Mucosa of descending colon (tissue), 3 donors: ENCODE results near the gene OVCH1. TPM values are rescaled to one million over a fixed set of nuclear protein-coding genes. Genes with fewer than 3 reads are reported as not detected.

Experiments used
- ATAC-seq: fragments of 200-7000 bp; cut with Tn5 transposase; one replicate; pipeline ENCODE4 v1.9.1; 2020; ENCODE audit warnings: mild to moderate bottlenecking, moderate library complexity
- DNase-seq, 3 donors: peaks; one replicate each; pipeline ENCODE4 v3.0.0-alpha.2; 2020
- H3K36me3 ChIP-seq: fragments of 200-600 bp; one replicate; pipeline ENCODE4 v1.8.0; 2021; ENCODE audit warnings: low read depth, mild to moderate bottlenecking
- H3K4me1 ChIP-seq: fragments of 200-600 bp; one replicate; pipeline ENCODE4 v1.8.0; 2021; ENCODE audit warnings: low read depth, mild to moderate bottlenecking
- H3K4me3 ChIP-seq: fragments of 200-600 bp; one replicate; pipeline ENCODE4 v1.8.0; 2021; ENCODE audit warnings: mild to moderate bottlenecking
- H3K9me3 ChIP-seq: fragments of 200-600 bp; one replicate; pipeline ENCODE4 v1.8.0; 2021; ENCODE audit warnings: mild to moderate bottlenecking
- CTCF ChIP-seq: fragments of 200-600 bp; IDR thresholded peaks from one replicate; pipeline ENCODE4 v1.8.0; 2022; ENCODE audit warnings: antibody characterized with exemption, mild to moderate bottlenecking
- intact Hi-C, 2 donors: fragments of 100-400 bp; cut with DNase I in 1 of 2; cut with micrococcal nuclease in 1 of 2; formaldehyde crosslinking; loops; one replicate each; pipeline versions ENCODE4 v1.11.0 to v1.11.1; 2022; cut with DNase I, micrococcal nuclease
- total RNA-seq, 3 donors: library from RNA; stranded (reverse); fragmentation: NEBNext Ultra II Directional in 2 of 3; extraction: Animal tissue kit (Norgen Biotek cat#: 25700) in 2 of 3; gene quantifications; one replicate each; pipeline versions ENCODE4 v1.2.1 to v1.2.4, GENCODE V29; 2021 to 2023
- donor health status: DM: no; HTN: no; CAD: no; lungs with moderate emphysema.
- donor health status: DM: no; HTN: no; CAD: no.
- donor health status: DM: no; HTN: yes; CAD: no.

OVCH1 gene
- total RNA-seq, 3 donors from 2014 or later: 0.70 TPM; not detected in 2

DNA sequence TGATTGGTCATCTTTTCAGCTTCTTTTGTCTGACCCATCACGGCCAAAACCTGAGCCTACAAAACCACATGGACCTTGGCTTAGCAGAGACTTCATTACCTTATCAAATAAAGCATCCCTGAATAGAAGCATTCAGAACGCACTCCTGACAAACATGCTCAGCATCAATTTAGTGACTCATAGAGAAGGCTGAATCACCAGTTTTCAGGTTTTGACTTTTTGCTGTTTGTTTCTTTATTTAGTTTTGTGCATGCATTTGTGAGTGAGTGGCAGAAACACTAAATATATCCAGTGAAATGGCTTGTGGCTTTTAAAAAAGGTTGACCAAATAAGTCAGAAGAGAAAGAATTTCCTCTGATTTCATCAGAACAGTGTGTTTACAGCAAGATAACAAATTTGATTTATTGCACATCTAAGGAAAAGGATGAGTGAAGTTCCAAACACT, 19.0 kb upstream of the OVCH1 start:
- intact Hi-C loops: no loop called here
- ATAC-seq (no peak), DNase-seq (no peak)
- Histone ChIP-seq H3K4me1 (no peaks in the 10 kb centered on the region), H3K4me3 (no peak overlapping the region), H3K36me3 (no peaks in the 10 kb centered on the region), H3K9me3 (no peaks in the 10 kb centered on the region)
- TF ChIP-seq CTCF: no peak

DNA sequence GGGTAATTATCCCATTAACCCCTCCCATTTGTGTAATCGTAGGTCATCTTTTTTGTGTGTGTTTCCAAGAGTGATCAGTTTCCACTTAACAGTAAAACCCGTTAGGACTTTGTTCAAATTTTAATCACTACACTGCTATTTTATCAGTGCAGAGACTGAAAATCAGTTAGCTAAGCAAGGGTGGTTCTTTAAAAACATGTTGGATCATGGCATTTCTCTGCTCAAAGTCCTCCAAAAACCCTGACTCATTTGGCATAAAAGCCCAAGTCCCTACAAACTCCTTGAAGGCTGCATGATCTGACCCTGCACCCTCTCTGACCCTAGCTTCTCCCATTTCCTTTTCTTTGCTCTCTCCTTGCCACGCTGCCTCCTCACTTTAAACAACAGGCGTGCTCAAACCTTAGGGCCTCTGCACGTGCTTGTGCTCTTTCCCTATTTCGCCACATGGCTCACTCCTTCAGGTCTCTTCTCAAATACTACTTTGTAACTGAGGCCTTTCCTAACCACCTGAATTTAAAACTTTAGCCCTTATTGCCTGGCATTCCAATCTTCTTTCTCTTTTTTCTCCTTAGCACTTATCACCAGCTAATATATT, 13.2 kb upstream of the OVCH1 start:
- Histone ChIP-seq H3K4me1 (no peaks in the 10 kb centered on the region), H3K4me3 (no peak overlapping the region), H3K9me3 (no peaks in the 10 kb centered on the region), H3K36me3 (no peaks in the 10 kb centered on the region)
- DNase-seq (no peak), ATAC-seq (no peak)
- intact Hi-C loops: no loop called here
- TF ChIP-seq CTCF: no peak

GRCh38 chr12:29509503-29509902, 12.0 kb upstream of the OVCH1 start:
- no peaks in the 10 kb centered on the region for H3K36me3 ChIP-seq
- H3K4me1 ChIP-seq: no peaks in the 10 kb centered on the region
- H3K4me3 ChIP-seq: no peak overlapping the region
- no peaks in the 10 kb centered on the region for H3K9me3 ChIP-seq
- intact Hi-C loops: no loop called here
- ATAC-seq (no peak), DNase-seq (no peak)
- no peak for TF ChIP-seq CTCF

DNA sequence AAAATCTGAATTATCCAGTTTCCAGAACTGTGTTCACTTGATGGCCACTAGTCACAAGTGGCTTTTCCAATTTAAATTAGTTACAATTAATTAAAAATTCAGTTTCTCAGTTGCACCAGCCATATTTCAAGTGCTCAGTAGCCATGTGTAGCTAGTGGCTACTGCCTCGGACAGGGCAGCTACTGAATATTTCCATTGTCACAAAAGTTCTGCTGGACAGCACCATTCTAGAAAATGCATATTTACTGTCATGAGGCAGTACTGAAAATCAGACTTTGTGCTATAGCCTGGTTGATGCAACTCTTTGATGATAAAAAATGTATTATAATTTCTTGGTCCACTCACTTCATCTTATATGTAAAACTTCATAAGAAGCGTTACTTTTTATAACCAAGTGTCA, 11.5 kb upstream of the OVCH1 start:
- intact Hi-C loops: no loop called here
- Histone ChIP-seq H3K4me3 (no peak overlapping the region), H3K9me3 (no peaks in the 10 kb centered on the region), H3K36me3 (no peaks in the 10 kb centered on the region), H3K4me1 (no peaks in the 10 kb centered on the region)
- DNase-seq (no peak), ATAC-seq (no peak)
- no peak for TF ChIP-seq CTCF

- no peak for DNase-seq
- intact Hi-C loops: no loop called here
Observed at GRCh38 chr12:29505122-29505521, 7.6 kb upstream of the OVCH1 start.

More at GRCh38 chr12:29505122-29505521, 7.6 kb upstream of the OVCH1 start:
- Histone ChIP-seq H3K9me3 (no peaks in the 10 kb centered on the region), H3K36me3 (no peaks in the 10 kb centered on the region), H3K4me1 (no peaks in the 10 kb centered on the region), H3K4me3 (no peak overlapping the region)
- no peak for ATAC-seq
- no peak for TF ChIP-seq CTCF
